D721Med (cell line): ENCODE data around the gene SP1.
"Not testable (repeated sequence)": the region's sequence is repeated elsewhere in the genome, so short reads cannot be mapped to it uniquely, and the experiment has no call there.

ENCODE experiments used
- DNase-seq: peaks from one replicate; pipeline ENCODE4 v3.0.0; 2011; ENCODE audit warnings: low spot score; ENCODE audit not compliant: insufficient read length
- FAIRE-seq: peaks from 2 replicates; lab custom pipeline; 2011; peaks lifted over from hg19 to GRCh38; lab: Jason Lieb, UNC
- TF ChIP-seq, protein P1 (sequence below): IDR thresholded peaks from 2 replicates; pipeline ENCODE4 v1.5.1; 2012; ENCODE audit warnings: mild to moderate bottlenecking, control low read depth; ENCODE audit not compliant: insufficient read depth; ENCODE audit errors: missing control alignments

Gene SP1

DNA sequence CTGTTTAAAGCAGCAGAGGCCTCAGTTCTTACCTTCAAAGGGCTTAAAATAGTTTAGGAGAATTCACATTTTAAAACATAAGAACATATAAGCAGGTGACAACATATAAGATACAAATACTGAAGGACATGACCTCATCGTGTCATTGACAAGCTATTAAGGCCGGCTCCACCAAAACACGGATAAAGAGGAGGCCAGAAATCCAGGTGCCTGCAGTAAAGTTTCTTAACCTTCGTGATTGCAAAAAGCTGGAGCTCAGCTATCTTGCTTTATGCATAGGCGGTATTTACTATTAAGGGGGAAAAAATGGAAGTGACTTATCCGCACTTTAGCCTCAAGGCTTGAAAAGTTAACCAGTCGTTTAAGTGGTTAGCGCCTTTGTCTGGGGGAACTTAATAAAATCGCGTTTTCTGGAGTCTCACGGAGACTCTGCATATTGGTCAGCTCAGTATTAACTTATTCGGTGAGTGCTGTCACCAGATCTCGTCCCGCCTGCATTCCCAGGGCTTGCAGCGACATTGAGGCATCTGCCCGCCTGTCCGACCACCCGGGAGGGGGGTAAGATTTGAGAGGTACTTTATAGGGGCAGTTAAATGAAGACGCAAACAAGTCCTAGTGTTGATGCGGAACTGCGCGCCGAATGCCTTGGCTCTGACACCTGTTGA, 1.1 kb upstream of the SP1 start:
- DNase-seq (no peak), FAIRE-seq (no peak)
- TF ChIP-seq, protein P1, sequence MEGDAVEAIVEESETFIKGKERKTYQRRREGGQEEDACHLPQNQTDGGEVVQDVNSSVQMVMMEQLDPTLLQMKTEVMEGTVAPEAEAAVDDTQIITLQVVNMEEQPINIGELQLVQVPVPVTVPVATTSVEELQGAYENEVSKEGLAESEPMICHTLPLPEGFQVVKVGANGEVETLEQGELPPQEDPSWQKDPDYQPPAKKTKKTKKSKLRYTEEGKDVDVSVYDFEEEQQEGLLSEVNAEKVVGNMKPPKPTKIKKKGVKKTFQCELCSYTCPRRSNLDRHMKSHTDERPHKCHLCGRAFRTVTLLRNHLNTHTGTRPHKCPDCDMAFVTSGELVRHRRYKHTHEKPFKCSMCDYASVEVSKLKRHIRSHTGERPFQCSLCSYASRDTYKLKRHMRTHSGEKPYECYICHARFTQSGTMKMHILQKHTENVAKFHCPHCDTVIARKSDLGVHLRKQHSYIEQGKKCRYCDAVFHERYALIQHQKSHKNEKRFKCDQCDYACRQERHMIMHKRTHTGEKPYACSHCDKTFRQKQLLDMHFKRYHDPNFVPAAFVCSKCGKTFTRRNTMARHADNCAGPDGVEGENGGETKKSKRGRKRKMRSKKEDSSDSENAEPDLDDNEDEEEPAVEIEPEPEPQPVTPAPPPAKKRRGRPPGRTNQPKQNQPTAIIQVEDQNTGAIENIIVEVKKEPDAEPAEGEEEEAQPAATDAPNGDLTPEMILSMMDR = no peak

GRCh38 chr12:53379389-53380103, 430 bp upstream of the SP1 start:
- TF ChIP-seq, protein P1 = no peak
- peak; percentile 76 for FAIRE-seq
- DNase-seq = peak; percentile 83

GRCh38 chr12:53380794-53381730, 1.1 kb downstream of the SP1 start:
- TF ChIP-seq, protein P1 = no peak
- FAIRE-seq (no peak), DNase-seq (no peak)

- FAIRE-seq (no peak), DNase-seq (no peak)
- TF ChIP-seq, protein P1 = peak; percentile 46
Measured at GRCh38 chr12:53381731-53382630, 2.0 kb downstream of the SP1 start.

GRCh38 chr12:53383258-53383657, 3.3 kb downstream of the SP1 start:
- no peak for FAIRE-seq
- TF ChIP-seq, protein P1 = no peak
- DNase-seq = no peak

- DNase-seq, FAIRE-seq: not testable (repeated sequence)
Measured at GRCh38 chr12:53386381-53386780, 6.4 kb downstream of the SP1 start.
